ENCODE measurements around the gene MAEA.
"Not testable (repeated sequence)": the region's sequence is repeated elsewhere in the genome, so short reads cannot be mapped to it uniquely, and the experiment has no call there.

MAEA gene

DNA sequence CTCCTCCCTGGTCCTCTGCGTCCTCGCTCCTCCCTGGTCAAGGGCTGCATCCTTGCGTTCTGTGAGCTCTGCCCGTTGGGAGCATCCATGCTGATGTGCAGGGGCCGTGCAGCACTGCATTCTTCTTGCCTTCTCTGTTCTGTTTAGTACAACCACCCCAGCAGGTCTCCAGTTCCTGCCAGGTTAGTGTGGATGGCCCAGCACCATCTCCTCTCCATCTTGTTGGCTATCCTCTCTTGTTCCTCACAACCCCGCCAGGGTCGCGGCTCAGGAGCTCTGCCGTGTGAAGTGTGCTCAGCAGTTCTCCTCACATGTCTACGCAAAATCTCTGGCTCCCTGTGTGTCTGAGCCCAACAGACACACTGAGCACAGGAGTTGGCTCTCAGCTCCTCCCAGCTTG is 10.4 kb upstream of the MAEA start:
- DNase-seq (ENCODE audit: low read depth): no peak

DNA sequence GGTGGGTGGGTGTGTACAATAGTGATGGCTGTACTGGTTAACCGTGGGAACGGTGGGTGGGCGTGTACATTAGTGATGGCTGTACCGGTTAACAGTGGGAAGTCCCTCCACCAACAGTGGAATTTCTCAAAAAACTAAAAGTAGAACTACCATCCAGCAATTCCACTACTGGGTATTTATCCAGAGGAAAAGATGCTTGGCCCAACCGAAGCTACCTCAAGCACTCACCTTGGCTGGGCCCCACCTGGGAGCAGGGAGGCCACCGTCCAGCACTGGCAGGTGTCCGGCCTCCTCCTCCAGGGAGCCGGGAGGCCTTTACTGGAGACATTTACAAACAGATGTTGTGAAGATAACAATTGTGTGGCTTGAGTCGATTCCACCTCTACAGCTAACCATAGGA is 6.0 kb upstream of the MAEA start:
- DNase-seq (ENCODE audit: low read depth): no peak

DNA sequence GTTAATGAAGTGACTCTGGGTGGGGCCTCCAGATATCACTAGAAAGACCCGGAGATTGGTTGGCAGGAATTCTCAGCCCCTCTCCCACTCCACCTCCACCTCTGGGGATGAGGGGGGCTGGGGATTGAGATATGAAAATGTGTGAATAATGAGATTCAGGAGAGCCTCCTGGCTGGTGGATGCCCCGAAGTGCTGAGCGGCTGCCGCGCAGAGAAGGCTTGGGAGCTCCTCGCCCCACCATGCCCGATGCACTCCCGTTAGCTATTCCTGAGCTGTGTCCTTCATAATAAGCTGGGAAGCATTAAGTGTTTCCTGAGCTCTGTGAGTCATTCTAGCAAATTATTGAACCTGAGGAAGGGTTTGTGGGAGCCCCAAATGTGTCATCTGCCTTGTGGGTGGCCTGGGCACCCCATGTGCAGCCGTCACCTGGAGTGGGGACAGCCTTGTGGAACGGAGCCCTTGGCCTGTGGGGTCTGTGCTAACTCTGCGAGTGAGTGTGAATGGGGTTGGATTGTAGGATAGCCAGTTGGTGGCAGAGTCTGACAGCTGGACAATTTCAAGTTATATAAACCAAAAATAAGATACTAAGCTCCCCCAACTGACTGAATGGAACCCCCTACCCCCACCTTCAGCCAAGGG is 4.4 kb upstream of the MAEA start:
- no peak for DNase-seq (ENCODE audit: low read depth)

DNA sequence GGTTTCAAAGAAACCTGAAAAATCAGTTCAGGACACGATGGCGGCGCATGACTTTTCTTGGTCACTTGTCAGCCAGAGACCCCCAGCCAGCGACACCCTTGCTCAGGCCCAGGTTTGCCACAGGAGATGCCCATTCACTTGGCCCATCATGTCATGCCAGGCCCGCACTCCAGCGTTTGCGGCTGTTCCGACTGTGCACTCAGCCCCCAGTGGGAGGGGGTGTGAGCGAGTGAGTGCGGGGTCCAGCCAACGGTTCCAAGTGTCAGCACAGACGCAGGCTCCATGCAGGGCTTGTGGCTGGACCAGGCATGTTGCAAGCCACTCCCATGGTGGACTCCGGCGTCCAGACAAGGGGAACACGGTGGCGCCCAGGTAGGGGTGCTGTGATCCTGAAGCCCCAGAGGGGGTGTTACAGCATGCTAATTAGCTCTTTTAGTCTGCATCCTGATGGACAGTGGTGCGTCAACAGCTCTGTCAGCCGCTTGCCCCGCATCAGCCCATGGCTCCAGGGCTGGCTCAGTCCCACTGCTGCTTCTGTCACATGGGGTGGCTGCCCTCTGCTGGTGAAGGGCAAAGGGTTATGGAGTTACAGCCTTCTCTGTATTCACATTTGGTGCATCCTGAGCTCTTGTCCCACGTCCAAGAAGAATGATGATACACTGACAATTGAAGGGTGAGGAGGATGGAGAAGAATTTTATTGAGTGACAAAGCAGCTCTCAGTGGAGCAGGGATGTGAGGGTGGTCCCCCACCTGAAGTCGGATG is 3.7 kb upstream of the MAEA start:
- no peak for DNase-seq (ENCODE audit: low read depth)

DNA sequence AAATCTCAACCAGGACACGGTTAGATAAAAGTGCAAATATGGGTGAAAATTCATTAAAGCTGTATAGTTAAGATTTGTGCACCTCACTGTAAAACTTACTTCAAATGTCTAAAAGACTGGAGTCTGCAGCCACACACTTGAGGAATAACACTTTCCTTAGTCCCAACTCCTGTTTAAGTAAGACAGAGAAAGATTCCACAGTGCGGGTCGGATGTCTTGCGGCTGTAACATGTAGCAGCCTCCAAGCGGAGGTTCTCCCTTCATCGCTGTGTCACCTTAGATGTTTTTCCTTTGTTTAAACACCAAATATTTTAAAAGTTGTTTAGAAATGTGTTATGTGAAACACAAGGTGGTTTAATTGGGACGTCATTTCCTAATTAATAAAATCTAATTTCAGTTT is 905 bp upstream of the MAEA start:
- no peak for DNase-seq (ENCODE audit: low read depth)

DNA sequence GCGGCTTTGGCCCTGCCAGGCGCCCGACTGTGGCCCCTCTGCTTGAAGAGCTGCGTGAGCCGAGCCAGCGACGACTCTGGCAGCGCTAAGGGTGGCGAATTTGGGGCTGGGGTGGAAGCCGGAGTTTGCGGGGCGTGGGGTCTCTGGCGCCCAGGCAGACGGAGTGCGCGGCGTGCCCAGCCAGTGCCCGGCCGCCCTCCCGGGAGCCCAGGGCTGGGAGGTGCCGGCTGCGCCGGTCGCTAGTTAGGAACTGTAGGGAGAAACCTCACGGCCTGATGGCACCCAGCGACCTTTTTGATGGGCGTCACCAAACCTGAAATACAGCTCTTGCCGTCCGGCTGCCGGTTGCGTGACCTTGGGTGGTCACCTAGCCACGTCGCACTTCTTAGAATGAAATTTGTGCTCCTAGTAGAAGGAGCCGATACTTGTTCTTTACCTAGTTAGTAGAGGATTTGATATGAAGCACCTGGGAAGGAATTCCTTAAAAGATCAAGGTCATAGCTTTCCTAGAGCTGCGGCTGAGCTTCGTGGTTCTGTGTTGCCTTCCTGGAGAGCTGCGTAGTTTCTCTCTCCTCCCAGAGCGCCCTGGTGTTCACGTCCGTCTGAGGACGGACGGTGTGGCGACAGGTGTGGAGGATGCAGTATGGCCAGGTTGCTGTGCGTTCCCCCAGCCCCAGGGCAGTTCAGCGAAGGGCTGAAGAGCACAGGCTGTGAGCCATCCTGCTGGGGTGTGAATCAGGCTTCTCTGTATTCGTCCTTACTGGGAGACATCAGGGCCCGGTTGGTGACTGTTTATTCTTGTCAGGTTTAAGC is 680 bp downstream of the MAEA start:
- no peak for DNase-seq (ENCODE audit: low read depth)

DNA sequence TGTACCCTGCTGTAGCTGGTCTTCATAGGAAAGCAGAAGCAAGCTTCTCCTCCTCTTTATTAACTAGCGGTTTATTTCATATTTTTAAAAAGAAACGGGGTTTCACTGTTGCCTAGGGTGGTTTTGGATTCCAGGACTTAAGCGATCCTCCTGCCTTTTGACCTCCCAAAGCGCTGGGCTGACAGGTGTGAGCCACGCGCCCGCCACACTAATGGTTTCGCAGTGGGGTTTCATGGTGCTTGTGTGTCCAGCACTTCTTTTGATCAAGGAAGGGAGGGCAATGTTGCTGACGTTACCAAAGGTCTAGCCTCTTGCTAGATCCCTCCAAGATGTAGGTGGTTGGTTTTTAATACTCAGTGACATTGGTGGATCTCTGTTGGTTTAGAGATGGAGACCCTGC is 1.4 kb downstream of the MAEA start:
- DNase-seq (ENCODE audit: low read depth): no peak

DNA sequence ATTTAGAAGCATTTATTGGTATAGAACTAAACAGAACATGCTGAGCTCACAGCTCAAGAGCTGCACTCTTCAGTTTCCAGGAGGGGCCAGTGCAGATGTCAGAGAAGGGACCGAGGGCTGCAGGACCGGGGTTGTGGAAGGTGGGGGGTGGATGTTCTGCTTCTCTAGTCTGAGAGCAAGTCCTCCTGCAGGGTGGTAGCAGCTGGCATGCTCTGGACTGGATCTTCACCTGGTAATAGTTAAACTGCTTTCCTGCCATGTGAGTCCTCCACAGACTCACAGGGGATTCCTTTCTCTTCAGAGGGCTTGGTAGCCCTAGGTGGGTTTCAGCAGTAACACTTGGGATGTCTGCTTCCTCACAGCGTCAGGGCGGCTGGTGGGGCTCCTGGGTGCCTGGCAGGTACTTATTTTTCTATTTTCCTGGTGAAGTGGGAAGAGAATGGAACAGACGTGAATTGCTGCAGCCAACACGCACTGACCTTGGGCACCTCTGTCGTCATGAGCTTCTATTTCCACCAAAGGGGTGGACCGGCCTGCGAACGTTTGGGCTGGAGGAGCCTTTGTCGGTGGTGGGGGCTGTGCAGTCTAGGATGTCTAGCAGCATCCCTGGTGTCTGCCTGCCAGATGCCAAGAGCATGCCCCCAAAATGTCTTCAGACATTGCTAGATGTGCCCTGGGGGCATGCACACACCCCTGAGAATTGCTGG is 2.5 kb downstream of the MAEA start:
- DNase-seq (ENCODE audit: low read depth): no peak

DNA sequence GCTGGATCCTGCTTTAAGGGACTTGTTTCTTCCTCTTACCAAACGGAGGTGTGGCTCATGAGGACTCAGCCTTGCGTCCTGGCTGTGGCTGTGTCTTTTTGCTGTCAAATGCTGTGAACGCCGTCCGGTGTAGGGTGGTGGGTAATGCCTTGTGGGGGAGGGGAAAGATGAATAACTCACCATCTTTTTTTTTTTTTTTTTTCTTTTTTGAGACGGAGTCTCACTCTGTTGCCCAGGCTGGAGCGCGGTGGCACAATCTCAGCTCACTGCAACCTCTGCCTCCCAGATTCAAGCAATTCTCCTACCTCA is 3.0 kb downstream of the MAEA start:
- not testable (repeated sequence) for DNase-seq (ENCODE audit: low read depth)

DNA sequence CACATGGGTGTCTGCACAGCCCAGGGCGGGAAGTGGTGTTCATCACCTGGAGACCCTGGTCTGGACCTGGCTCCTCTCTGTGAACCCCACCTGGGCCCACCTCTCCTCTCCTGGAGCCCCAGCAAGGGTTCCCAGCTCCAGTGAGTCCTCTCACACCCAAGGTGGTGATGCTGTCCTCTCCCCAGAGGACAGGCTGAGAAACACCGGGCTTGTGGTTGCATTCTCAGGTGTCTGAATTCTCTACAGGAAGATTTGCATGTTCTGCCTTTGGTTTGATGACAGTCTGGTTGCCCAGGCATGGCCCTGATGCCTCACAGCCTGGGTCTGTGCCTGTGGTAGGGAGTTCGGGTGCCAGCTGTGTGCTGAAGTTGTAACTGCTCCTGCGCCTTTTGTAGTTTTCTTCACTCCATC is 3.8 kb downstream of the MAEA start:
- DNase-seq (ENCODE audit: low read depth): no peak

DNA sequence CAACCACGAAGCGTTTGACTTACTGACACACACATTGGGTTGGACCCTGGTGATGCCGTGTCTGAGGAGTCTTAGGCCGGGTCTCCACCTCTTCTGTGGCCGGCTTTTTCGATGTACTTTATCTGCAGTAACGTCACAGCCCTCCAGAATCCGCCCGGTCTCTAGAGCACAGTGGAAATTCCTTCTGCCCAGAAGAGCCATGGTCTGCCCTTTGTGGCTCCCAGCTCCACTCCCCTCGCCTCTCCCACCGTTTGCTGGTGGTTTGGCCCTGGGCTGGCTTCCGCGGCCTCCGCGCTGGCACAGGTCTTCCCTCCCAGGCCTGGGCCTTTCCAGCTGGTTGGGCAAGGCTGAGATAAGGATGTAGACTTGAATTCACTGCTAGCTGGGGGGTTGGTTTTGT is 4.3 kb downstream of the MAEA start:
- no peak for DNase-seq (ENCODE audit: low read depth)

DNA sequence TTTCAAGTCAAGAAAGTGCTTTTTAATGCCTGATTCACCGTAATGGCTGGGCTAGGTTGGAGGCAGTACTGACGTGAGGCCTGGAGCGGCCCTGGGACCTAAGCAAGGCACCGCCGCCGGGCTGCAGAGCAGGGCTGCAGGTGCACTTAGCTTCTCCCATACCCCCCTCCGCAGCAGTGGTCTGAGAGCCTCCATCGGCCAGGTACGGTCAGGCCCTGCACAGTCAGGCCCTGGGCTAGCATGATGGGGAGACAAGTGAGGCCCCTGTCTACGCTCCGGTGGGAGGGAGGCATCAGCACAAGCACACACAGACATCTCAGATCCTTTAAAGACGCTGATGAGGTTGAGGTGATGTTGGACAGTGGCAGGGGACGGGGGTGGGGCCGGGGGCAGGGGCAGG is 4.7 kb downstream of the MAEA start:
- no peak for DNase-seq (ENCODE audit: low read depth)

DNA sequence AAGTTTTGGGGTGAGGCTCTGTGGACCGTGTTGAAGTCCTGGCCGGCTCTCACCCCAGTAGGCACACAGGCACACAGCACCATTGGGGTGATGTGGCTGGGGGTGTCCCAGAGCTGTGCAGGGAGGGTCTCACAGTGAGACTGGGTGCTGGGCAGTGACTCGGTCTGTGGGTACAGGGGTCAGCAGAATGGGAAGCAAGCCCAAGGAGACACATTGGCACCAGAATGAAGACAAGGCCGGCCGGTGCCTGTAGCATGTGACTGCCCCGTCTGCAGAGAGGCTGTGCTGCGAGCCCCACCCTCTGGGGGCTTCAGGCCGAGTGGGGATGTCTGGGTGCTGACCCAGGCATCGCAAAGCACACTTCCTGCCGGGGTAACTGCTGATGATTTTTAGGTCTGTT is 5.2 kb downstream of the MAEA start:
- no peak for DNase-seq (ENCODE audit: low read depth)

DNA sequence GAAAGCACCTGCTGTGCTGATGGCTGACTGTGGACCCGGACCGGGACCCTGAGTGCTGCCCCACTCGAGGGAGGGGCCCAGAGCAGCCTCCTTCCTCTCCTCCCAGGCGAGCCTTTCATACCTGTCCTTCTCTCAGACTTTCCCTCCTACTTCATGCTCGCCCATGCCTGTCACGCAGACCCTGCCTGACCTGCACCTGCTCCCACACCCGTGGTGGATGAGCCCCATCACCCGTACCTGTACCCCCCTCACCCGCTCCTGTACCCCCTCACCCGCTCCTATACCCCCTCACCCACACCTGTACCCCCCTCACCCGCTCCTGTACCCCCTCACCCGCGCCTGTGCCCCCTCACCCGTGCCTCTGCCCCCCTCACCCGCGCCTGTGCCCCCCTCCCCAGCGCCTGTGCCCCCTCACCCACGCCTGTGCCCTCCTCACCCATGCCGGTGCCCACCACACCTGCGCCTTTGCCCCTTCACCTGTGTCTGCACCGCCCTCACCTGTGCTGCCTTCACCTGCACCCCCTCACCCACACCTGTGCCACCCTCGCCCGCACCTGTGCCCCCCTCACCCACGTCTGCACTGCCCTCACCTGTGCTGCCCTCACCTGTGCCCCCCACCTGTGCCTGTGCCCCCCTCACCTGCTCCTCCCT is 5.8 kb downstream of the MAEA start:
- no peak for DNase-seq (ENCODE audit: low read depth)

DNA sequence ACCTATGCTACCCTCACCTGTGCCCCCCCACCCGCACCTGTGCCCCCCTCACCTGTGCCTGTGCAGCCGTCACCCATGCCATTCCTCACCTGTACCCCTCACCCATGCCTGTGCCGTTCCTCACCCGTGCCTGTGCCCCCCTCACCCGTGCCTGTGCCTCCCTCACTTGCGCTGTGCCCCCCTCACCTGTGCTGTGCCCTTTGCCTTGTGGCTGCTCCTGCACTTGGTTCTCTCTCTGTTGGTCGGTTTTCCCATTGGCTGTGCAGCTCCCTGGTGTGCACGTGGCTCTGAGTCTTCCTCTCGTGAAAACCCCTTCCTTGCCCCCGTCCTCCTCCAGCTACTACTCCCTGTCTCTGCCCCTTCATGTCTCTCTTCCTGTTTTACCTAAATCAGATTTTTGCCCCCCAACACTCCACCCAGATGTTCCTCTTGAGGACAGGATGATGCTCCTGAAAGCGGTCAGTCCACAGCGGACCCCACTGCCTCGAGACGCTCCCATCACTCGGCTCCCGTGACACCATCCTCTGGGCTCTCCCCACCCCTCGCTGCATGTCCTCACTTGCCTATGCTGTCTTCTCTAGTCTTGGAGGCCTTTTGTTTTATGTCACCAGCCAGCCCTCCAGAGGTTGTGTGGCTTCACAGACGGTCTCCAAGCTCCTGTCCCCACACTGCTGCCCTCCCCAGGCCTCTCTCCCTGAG is 6.8 kb downstream of the MAEA start:
- DNase-seq (ENCODE audit: low read depth): no peak

DNA sequence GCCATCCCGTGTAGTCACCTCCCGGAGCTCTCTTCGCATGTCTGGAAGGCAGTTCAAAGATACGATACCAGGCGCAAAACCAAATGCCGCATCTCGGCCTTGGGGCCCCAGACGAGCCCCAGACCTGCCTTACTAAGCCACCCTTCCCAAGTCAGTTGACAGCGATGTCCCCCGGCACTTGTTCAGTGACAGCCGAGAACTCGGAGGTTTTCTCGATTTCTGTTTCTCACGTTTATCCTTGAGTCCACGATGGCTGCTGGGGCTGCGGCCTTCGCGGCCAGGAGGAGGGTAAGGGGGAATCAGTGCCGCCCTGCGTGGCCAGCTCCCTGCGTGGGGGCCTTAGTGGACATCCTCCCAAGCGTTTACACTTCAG is 7.3 kb downstream of the MAEA start:
- no peak for DNase-seq (ENCODE audit: low read depth)

DNA sequence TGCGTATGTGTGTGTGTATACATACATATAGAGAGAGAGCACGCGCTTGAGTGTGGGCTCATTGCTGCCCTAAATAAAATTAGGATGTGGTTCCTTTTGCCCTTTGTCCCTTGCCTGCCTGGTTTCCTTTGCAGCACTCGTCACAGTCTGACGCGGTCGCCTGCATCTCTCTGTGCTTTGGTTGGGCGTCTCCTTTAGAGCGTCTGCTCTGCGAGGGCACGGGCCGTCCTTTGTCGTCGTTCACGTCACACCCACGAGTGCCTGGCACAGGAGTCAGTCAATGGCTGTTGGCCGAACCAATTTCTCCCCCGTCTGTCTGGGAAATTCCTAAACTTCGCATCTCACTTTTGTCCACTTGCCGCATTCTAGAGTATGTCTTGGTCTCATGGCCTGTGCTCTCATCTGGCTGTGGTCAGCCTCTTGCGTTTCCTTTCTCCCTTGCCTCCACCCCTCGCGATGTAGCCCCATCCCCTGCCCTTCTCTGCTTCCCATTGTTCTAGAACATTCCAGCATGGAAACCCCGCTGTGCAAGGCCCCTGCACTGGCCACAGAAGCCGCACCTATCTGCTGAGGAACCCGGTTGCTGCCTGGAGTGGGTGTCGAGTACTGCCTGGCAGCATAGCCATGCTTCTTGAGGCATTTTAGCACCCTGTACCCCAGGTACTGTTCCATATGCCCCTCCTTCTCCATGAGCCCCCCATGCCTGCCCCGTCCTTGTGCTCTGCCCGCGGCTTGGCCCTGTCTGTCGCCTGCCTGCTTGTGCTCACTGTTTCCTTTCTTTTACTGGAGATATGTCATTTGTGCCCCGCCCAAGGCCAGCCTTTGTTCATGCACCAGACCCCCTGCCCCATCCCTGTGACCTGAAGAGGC is 8.0 kb downstream of the MAEA start:
- no peak for DNase-seq (ENCODE audit: low read depth)

DNA sequence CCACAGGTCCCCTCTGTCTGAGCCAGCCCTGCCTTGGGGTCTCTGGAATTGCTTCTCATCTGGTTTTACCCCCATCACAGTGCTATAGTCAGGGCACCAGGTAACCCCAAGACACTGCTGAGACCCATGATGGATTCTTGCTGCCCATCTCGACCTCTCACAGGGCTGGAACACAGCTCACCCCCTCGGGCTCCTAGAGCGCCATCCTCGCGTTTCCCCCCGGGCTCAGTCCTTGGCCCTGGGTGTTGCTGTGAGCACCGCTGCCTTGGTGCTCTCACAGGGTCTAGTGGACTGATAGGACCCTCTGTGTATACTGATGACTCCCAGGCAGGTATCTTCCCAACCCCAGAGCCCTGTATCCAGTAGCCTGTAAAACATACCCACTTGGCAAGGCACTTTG is 8.8 kb downstream of the MAEA start:
- no peak for DNase-seq (ENCODE audit: low read depth)

DNA sequence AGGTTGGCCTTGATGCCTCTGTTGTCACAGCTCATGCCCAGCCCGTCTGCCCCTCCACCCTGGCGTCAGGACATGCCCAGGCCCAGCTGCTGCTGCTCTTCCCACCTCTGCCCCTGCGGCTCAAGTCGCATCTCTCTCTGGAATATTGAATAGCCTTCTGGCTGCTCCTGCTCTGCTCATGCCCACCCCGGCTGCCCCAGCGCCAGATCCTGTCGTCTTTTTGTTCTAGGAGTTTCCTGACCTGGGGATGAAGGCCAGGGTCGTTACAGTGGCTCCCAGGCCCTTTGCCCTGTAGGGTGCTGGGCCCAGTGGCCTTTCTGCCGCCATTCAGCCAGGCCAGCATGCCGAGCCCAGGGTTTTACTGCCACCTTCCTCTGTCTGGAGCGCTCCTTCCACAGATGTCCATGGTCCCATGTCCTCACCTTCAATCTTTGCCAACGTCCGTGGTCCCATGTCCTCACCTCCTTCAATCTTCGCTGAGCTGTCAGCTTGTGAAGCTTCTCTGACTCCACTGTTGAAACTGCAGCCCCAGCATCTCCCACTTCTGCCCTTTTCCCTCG is 9.7 kb downstream of the MAEA start:
- DNase-seq (ENCODE audit: low read depth): no peak

All from GM04503 (cell line).